GM10266 (cell line): Measurements from ENCODE around the gene ERAP2.

Source experiments
- DNase-seq: peaks from one replicate; pipeline ENCODE4 v3.0.0; 2012; ENCODE audit errors: extremely low spot score
- CTCF ChIP-seq: IDR thresholded peaks from 2 replicates; pipeline ENCODE4 v1.5.1; 2012; ENCODE audit warnings: mild to moderate bottlenecking, low read depth; ENCODE audit not compliant: control insufficient read depth, insufficient read depth; ENCODE audit errors: missing control alignments

Gene ERAP2, protein sequence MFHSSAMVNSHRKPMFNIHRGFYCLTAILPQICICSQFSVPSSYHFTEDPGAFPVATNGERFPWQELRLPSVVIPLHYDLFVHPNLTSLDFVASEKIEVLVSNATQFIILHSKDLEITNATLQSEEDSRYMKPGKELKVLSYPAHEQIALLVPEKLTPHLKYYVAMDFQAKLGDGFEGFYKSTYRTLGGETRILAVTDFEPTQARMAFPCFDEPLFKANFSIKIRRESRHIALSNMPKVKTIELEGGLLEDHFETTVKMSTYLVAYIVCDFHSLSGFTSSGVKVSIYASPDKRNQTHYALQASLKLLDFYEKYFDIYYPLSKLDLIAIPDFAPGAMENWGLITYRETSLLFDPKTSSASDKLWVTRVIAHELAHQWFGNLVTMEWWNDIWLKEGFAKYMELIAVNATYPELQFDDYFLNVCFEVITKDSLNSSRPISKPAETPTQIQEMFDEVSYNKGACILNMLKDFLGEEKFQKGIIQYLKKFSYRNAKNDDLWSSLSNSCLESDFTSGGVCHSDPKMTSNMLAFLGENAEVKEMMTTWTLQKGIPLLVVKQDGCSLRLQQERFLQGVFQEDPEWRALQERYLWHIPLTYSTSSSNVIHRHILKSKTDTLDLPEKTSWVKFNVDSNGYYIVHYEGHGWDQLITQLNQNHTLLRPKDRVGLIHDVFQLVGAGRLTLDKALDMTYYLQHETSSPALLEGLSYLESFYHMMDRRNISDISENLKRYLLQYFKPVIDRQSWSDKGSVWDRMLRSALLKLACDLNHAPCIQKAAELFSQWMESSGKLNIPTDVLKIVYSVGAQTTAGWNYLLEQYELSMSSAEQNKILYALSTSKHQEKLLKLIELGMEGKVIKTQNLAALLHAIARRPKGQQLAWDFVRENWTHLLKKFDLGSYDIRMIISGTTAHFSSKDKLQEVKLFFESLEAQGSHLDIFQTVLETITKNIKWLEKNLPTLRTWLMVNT

GRCh38 chr5:96876292-96876850 is at the start of gene ERAP2:
Gene ERAP2, plus strand, starts transcription at chr5:96876500. Its CDS starts 3,186 bp downstream, at chr5:96879686.
- no peak for TF ChIP-seq CTCF
- DNase-seq = peak; percentile 37

DNA sequence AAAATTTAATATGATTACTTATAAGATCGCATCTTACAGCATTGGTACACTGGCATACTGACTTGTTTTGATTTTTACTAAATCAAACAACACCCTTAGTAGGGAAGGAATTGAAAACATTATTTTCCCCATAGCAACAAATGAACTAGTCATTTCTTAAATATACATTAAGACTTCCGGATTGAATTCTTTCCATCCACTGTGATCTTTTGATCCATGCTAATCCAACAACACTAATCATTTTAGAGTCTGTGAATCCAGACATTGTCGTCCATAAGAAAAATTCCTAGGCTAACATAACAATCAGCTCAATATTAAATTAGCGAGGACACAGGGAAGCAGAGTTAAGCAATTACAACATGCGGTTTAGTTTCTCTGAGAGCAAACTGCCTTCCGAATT is 47.0 kb upstream of the ERAP2 start:
- DNase-seq = no peak
- no peak for TF ChIP-seq CTCF

GRCh38 chr5:96834016-96834415 is 42.3 kb upstream of the ERAP2 start:
- no peak for TF ChIP-seq CTCF

GRCh38 chr5:96835791-96836191 is 40.5 kb upstream of the ERAP2 start:
- DNase-seq = no peak
- TF ChIP-seq CTCF = no peak

More at GRCh38 chr5:96834016-96834415, 42.3 kb upstream of the ERAP2 start:
- DNase-seq = no peak

- no peak for TF ChIP-seq CTCF
- no peak for DNase-seq
Observed at GRCh38 chr5:96836817-96837216, 39.5 kb upstream of the ERAP2 start.

GRCh38 chr5:96837303-96837702 is 39.0 kb upstream of the ERAP2 start:
- no peak for TF ChIP-seq CTCF
- DNase-seq = no peak
